SKM-1 treated with dmso at 0.1 percent for 144 hours (cell line): ENCODE results near the gene RENBP.
A peak's percentile ranks its signal among the peaks of the same experiment; 100 is the strongest.

Source experiments
- DNase-seq: peaks from one replicate; lab custom pipeline; 2025; ENCODE audit not compliant: unreplicated experiment; lab: John Stamatoyannopoulos, UW

Gene RENBP

GRCh38 chrX:153954558-153955227 is 10.2 kb upstream of the RENBP start:
- DNase-seq, result no peak

- DNase-seq, result no peak
These were observed 9.6 kb upstream of the RENBP start for GRCh38 chrX:153953892-153954557.

- DNase-seq, result no peak
These were observed 8.9 kb upstream of the RENBP start for GRCh38 chrX:153953342-153953830.

- no peak for DNase-seq
These were observed 8.1 kb upstream of the RENBP start for GRCh38 chrX:153952373-153953026.

- no peak for DNase-seq
These were observed 7.4 kb upstream of the RENBP start for GRCh38 chrX:153951683-153952372.

GRCh38 chrX:153950127-153950526 is 5.7 kb upstream of the RENBP start:
- no peak for DNase-seq

GRCh38 chrX:153948847-153949805 is 4.7 kb upstream of the RENBP start:
- DNase-seq, result no peak

- no peak for DNase-seq
These were observed 3.6 kb upstream of the RENBP start for GRCh38 chrX:153948002-153948466.

GRCh38 chrX:153947009-153947769 is 2.7 kb upstream of the RENBP start:
- DNase-seq, result peak; percentile 60

GRCh38 chrX:153945956-153946943 is 1.8 kb upstream of the RENBP start:
- DNase-seq, result no peak

GRCh38 chrX:153944800-153945150 is 332 bp upstream of the RENBP start:
- DNase-seq, result no peak

GRCh38 chrX:153941336-153942252 is 2.8 kb downstream of the RENBP start:
- DNase-seq, result no peak

- DNase-seq, result no peak
These were observed 4.9 kb downstream of the RENBP start for GRCh38 chrX:153939573-153939972.

- DNase-seq, result no peak
These were observed 6.1 kb downstream of the RENBP start for GRCh38 chrX:153938226-153938786.

- no peak for DNase-seq
These were observed 7.4 kb downstream of the RENBP start for GRCh38 chrX:153937056-153937455.

- no peak for DNase-seq
These were observed 9.1 kb downstream of the RENBP start for GRCh38 chrX:153935326-153935851.
